ENCODE measurements around the gene PSTPIP1. TPM values are rescaled to one million over a fixed set of nuclear protein-coding genes. Genes with fewer than 3 reads are reported as not detected.

The PSTPIP1 gene
- total and polyA plus RNA-seq, 2 experiments from 2014 or later, result not detected

GRCh38 chr15:76961268-76962011 lies 33.5 kb upstream of the PSTPIP1 start:
- WGBS (ENCODE audit: low lambda C conversion rate, missing lambda C conversion rate), result 78% methylated on average over 6 of the region's 6 CpGs
- no peaks in the 10 kb centered on the region for H3K9me3 ChIP-seq (ENCODE audit: low read depth)
- no peaks in the 10 kb centered on the region for H4K20me1 ChIP-seq (ENCODE audit: insufficient read depth, poor library complexity, severe bottlenecking)
- peaks cover 3% of the 10 kb centered on the region for H3K4me1 ChIP-seq (ENCODE audit: insufficient read depth)
- no peak overlapping the region for H2AFZ ChIP-seq
- no peaks in the 10 kb centered on the region for H3K27me3 ChIP-seq
- no peak for DNase-seq (ENCODE audit: low spot score)
- no peaks in the 10 kb centered on the region for H3K9me2 ChIP-seq (replicated peaks; ENCODE audit: insufficient read depth)
- no peak overlapping the region for H3K4me3 ChIP-seq
- no peak for TF ChIP-seq EZH2 (IDR thresholded peaks at IDR 0.05; ENCODE audit: borderline replicate concordance)
- no peak for TF ChIP-seq EZH2phosphoT487 (IDR thresholded peaks at IDR 0.05; ENCODE audit: low read depth, severe bottlenecking, unreplicated experiment)
- TF ChIP-seq CTCF (IDR thresholded peaks at IDR 0.05; ENCODE audit: poor library complexity), result no peak
- H3K27ac ChIP-seq, result no peak overlapping the region
- H3K4me2 ChIP-seq, result no peak overlapping the region
- H3K79me2 ChIP-seq, result no peaks in the 10 kb centered on the region
- H3K36me3 ChIP-seq (replicated peaks; ENCODE audit: insufficient read depth, low read depth), result no peaks in the 10 kb centered on the region

DNA sequence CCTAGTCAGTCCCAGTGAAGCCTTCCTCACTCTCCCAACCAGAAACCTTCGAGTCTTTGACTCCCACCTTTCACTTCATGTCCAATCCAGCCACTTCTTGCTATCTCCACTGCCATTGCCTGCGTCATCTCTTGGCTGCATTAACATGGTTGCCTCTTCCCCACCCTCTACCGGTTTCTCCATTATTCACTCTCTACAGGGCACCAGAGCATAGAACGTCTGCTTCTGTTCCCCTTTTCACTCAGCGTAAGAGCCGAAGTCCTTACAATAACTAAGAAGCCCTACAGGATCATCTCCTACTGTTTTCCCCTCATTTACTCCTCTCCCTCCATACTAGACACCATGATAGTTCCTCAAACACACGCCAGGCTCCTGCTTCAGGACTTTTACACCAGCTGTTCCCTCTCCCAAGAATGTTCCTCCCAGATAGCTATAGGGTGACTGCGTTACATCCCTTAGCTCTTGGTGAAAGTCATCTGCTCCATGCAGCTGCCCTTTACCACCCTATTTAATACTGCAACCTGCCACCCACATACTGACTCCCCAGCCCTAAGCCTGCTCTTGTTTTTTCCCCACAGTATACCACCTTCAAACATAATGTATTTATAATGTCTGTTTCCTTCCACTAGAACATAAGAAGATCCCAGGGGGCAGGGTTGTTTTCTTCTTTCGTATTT lies 32.5 kb upstream of the PSTPIP1 start:
- no peak for TF ChIP-seq CTCF (IDR thresholded peaks at IDR 0.05; ENCODE audit: poor library complexity)
- TF ChIP-seq EZH2 (IDR thresholded peaks at IDR 0.05; ENCODE audit: borderline replicate concordance), result no peak
- no peak for TF ChIP-seq EZH2phosphoT487 (IDR thresholded peaks at IDR 0.05; ENCODE audit: low read depth, severe bottlenecking, unreplicated experiment)
- Histone ChIP-seq H2AFZ (no peak overlapping the region), H3K36me3 (replicated peaks; ENCODE audit: insufficient read depth, low read depth) (no peaks in the 10 kb centered on the region), H3K4me2 (no peak overlapping the region), H3K4me1 (ENCODE audit: insufficient read depth) (peaks cover 3% of the 10 kb centered on the region), H3K9me2 (replicated peaks; ENCODE audit: insufficient read depth) (no peaks in the 10 kb centered on the region), H3K4me3 (no peak overlapping the region), H3K27ac (no peak overlapping the region), H3K79me2 (no peaks in the 10 kb centered on the region), H3K27me3 (no peaks in the 10 kb centered on the region), H3K9me3 (ENCODE audit: low read depth) (no peaks in the 10 kb centered on the region), H4K20me1 (ENCODE audit: insufficient read depth, poor library complexity, severe bottlenecking) (no peaks in the 10 kb centered on the region)
- DNase-seq (ENCODE audit: low spot score), result no peak
- 95% methylated on average over 9 of the region's 9 CpGs for WGBS (ENCODE audit: low lambda C conversion rate, missing lambda C conversion rate)

GRCh38 chr15:76963596-76963995 lies 31.3 kb upstream of the PSTPIP1 start:
- Histone ChIP-seq H3K4me1 (ENCODE audit: insufficient read depth) (peaks cover 3% of the 10 kb centered on the region), H3K27ac (no peak overlapping the region), H3K79me2 (no peaks in the 10 kb centered on the region), H3K4me2 (peak overlapping the region; percentile 17), H3K9me3 (ENCODE audit: low read depth) (no peaks in the 10 kb centered on the region), H3K36me3 (replicated peaks; ENCODE audit: insufficient read depth, low read depth) (no peaks in the 10 kb centered on the region), H2AFZ (no peak overlapping the region), H4K20me1 (ENCODE audit: insufficient read depth, poor library complexity, severe bottlenecking) (no peaks in the 10 kb centered on the region), H3K27me3 (no peaks in the 10 kb centered on the region), H3K9me2 (replicated peaks; ENCODE audit: insufficient read depth) (no peaks in the 10 kb centered on the region), H3K4me3 (no peak overlapping the region)
- WGBS (ENCODE audit: low lambda C conversion rate, missing lambda C conversion rate), result 64% methylated on average over 9 of the region's 9 CpGs
- TF ChIP-seq CTCF (IDR thresholded peaks at IDR 0.05; ENCODE audit: poor library complexity) (no peak), EZH2 (IDR thresholded peaks at IDR 0.05; ENCODE audit: borderline replicate concordance) (no peak), EZH2phosphoT487 (IDR thresholded peaks at IDR 0.05; ENCODE audit: low read depth, severe bottlenecking, unreplicated experiment) (no peak)
- no peak for DNase-seq (ENCODE audit: low spot score)
